CD4-positive, CD25-positive, alpha-beta regulatory T cell (primary cell): ENCODE results near the gene KDM3B. TPM values are rescaled to one million over a fixed set of nuclear protein-coding genes. Genes with fewer than 3 reads are reported as not detected.

Experiments
- ATAC-seq, 2 donors: fragments of 150-1000 bp; cut with Tn5 transposase; one replicate each; pipeline ENCODE4 v1.10.0; 2021; ENCODE audit warnings: low read depth in 2 of 2, moderate number of reproducible peaks in 2 of 2, moderate library complexity in 1 of 2
- DNase-seq, 3 donors: peaks; one replicate each; pipeline versions ENCODE4 v3.0.0 to v3.0.0-alpha.2; 2012 to 2022; ENCODE audit warnings: mixed read lengths in 1 of 3
- H3K27ac ChIP-seq: one replicate; pipeline ENCODE4 v1.7.0; 2013; ENCODE audit warnings: mild to moderate bottlenecking, low read length; ENCODE audit not compliant: insufficient read depth, poor library complexity, severe bottlenecking
- H3K27me3 ChIP-seq: one replicate; pipeline ENCODE4 v1.7.0; 2013; ENCODE audit warnings: low read length; ENCODE audit not compliant: control insufficient read depth, insufficient read depth
- H3K36me3 ChIP-seq: one replicate; pipeline ENCODE4 v1.7.0; 2013; ENCODE audit warnings: mild to moderate bottlenecking, low read length, moderate library complexity; ENCODE audit not compliant: control insufficient read depth, insufficient read depth
- H3K4me1 ChIP-seq: 2 replicates; pipeline ENCODE4 v1.7.0; 2013; ENCODE audit warnings: mild to moderate bottlenecking, low read length; ENCODE audit not compliant: insufficient read depth, control insufficient read depth, poor library complexity, severe bottlenecking
- H3K4me3 ChIP-seq: one replicate; pipeline ENCODE4 v1.7.0; 2013; ENCODE audit warnings: low read depth, mild to moderate bottlenecking, low read length, moderate library complexity
- H3K9me3 ChIP-seq, 2 experiments: 1 replicate in 1 of 2; 2 replicates in 1 of 2; pipeline ENCODE4 v1.7.0; 2013; ENCODE audit warnings: low read length in 2 of 2, mild to moderate bottlenecking in 1 of 2, moderate library complexity in 1 of 2; ENCODE audit not compliant: control insufficient read depth in 2 of 2
- H3K27ac Mint-ChIP-seq, 3 donors: one replicate each; pipeline ENCODE4 v1.8.0; 2020 to 2022; ENCODE audit warnings: mild to moderate bottlenecking in 3 of 3, mixed read lengths in 3 of 3, moderate library complexity in 2 of 3
- H3K27me3 Mint-ChIP-seq: one replicate; pipeline ENCODE4 v1.8.0; 2022; ENCODE audit warnings: mild to moderate bottlenecking, mixed read lengths
- H3K36me3 Mint-ChIP-seq: one replicate; pipeline ENCODE4 v1.8.0; 2020; ENCODE audit warnings: mixed read lengths
- H3K4me1 Mint-ChIP-seq, 4 donors: one replicate each; pipeline ENCODE4 v1.8.0; 2020 to 2022; ENCODE audit warnings: mixed read lengths in 4 of 4, mild to moderate bottlenecking in 1 of 4
- H3K4me3 Mint-ChIP-seq, 4 donors: one replicate each; pipeline ENCODE4 v1.8.0; 2020 to 2022; ENCODE audit warnings: mild to moderate bottlenecking in 4 of 4, mixed read lengths in 4 of 4, moderate library complexity in 3 of 4
- H3K9me3 Mint-ChIP-seq, 7 donors: one replicate each; pipeline ENCODE4 v1.8.0; 2020 to 2022; ENCODE audit warnings: mixed read lengths in 7 of 7, mild to moderate bottlenecking in 3 of 7, moderate library complexity in 2 of 7
- polyA plus RNA-seq, 4 donors: library from polyadenylated mRNA; unstranded; fragments of 300-500 nt; fragmentation: Illumina TruSeq; gene quantifications; one replicate each; pipeline ENCODE4 v1.2.3, GENCODE V29; 2021
- total RNA-seq: library from RNA; stranded (reverse); gene quantifications from one replicate; pipeline ENCODE4 v1.2.3, GENCODE V29; 2022

Gene KDM3B
- total and polyA plus RNA-seq, 5 donors from 2014 or later: 12.8 to 77.1 (median 13.8) TPM

- Histone ChIP-seq H3K27me3 (no peaks in the 10 kb centered on the region), H3K9me3 (no peaks in the 10 kb centered on the region), H3K4me1 (peaks cover 12% of the 10 kb centered on the region), H3K36me3 (peaks cover 20% of the 10 kb centered on the region), H3K27ac (no peak overlapping the region), H3K4me3 (peak overlapping the region; percentile 26)
- H3K36me3 Mint-ChIP-seq: peaks cover 19% of the 10 kb centered on the region
- no peak for ATAC-seq
- peaks cover 0 to 1% (median 0%) of the 10 kb centered on the region in 7 donors for H3K9me3 Mint-ChIP-seq
- DNase-seq: no peak
- no peak overlapping the region for H3K27ac Mint-ChIP-seq
- peak overlapping the region in 3 of 4 donors; percentile 84 to 92 (median 87) for H3K4me3 Mint-ChIP-seq
- no peaks in the 10 kb centered on the region for H3K27me3 Mint-ChIP-seq
- H3K4me1 Mint-ChIP-seq: peaks cover 4 to 15% (median 8%) of the 10 kb centered on the region in 4 donors
Measured at GRCh38 chr5:138439477-138440158, 87.1 kb downstream of the KDM3B start.

- Histone ChIP-seq H3K9me3 (no peaks in the 10 kb centered on the region), H3K27me3 (no peaks in the 10 kb centered on the region)
- peaks cover 4 to 15% (median 8%) of the 10 kb centered on the region in 4 donors for H3K4me1 Mint-ChIP-seq
Measured at GRCh38 chr5:138440159-138441073, 87.9 kb downstream of the KDM3B start.

GRCh38 chr5:138441221-138441620 is 88.7 kb downstream of the KDM3B start:
- H3K27me3 ChIP-seq: no peaks in the 10 kb centered on the region
- DNase-seq (no peak), ATAC-seq (no peak)
- H3K9me3 ChIP-seq: no peaks in the 10 kb centered on the region
- Mint-ChIP-seq H3K27me3 (no peaks in the 10 kb centered on the region), H3K9me3 (peaks cover 0 to 1% (median 0%) of the 10 kb centered on the region in 7 donors), H3K27ac (no peak overlapping the region), H3K4me3 (no peak overlapping the region), H3K4me1 (peaks cover 4 to 15% (median 8%) of the 10 kb centered on the region in 4 donors), H3K36me3 (peaks cover 6% of the 10 kb centered on the region)
- peaks cover 12% of the 10 kb centered on the region for H3K4me1 ChIP-seq
- no peak overlapping the region for H3K4me3 ChIP-seq
- H3K27ac ChIP-seq: no peak overlapping the region
- H3K36me3 ChIP-seq: peaks cover 4% of the 10 kb centered on the region

More at GRCh38 chr5:138440159-138441073, 87.9 kb downstream of the KDM3B start:
- DNase-seq (no peak), ATAC-seq (no peak)
- peak overlapping the region in 1 of 4 donors; percentile 87 for H3K4me3 Mint-ChIP-seq
- peaks cover 12% of the 10 kb centered on the region for H3K36me3 Mint-ChIP-seq
- peaks cover 12% of the 10 kb centered on the region for H3K4me1 ChIP-seq
- H3K27ac ChIP-seq: no peak overlapping the region
- peaks cover 0 to 1% (median 0%) of the 10 kb centered on the region in 7 donors for H3K9me3 Mint-ChIP-seq
- peaks cover 12% of the 10 kb centered on the region for H3K36me3 ChIP-seq
- no peak overlapping the region for H3K4me3 ChIP-seq
- no peak overlapping the region for H3K27ac Mint-ChIP-seq
- no peaks in the 10 kb centered on the region for H3K27me3 Mint-ChIP-seq

GRCh38 chr5:138444078-138444773 is 91.7 kb downstream of the KDM3B start:
- no peak for DNase-seq

GRCh38 chr5:138444774-138445546 is 92.5 kb downstream of the KDM3B start:
- ATAC-seq: no peak
- Histone ChIP-seq H3K4me1 (peaks cover 5% of the 10 kb centered on the region), H3K27ac (no peak overlapping the region), H3K36me3 (no peaks in the 10 kb centered on the region), H3K4me3 (no peak overlapping the region), H3K27me3 (no peaks in the 10 kb centered on the region), H3K9me3 (no peaks in the 10 kb centered on the region)
- Mint-ChIP-seq H3K36me3 (no peaks in the 10 kb centered on the region), H3K4me3 (peak overlapping the region in 1 of 4 donors; percentile 61), H3K27me3 (no peaks in the 10 kb centered on the region), H3K9me3 (peaks cover 0 to 1% (median 0%) of the 10 kb centered on the region in 7 donors), H3K4me1 (peaks cover 0 to 9% (median 4%) of the 10 kb centered on the region in 4 donors), H3K27ac (no peak overlapping the region)
- no peak for DNase-seq

More at GRCh38 chr5:138444078-138444773, 91.7 kb downstream of the KDM3B start:
- Histone ChIP-seq H3K27ac (no peak overlapping the region), H3K4me1 (peaks cover 6% of the 10 kb centered on the region), H3K4me3 (no peak overlapping the region), H3K9me3 (no peaks in the 10 kb centered on the region), H3K27me3 (no peaks in the 10 kb centered on the region), H3K36me3 (no peaks in the 10 kb centered on the region)
- no peaks in the 10 kb centered on the region for H3K36me3 Mint-ChIP-seq
- H3K9me3 Mint-ChIP-seq: peaks cover 0 to 1% (median 0%) of the 10 kb centered on the region in 7 donors
- no peak for ATAC-seq
- peak overlapping the region in 1 of 4 donors; percentile 13 for H3K4me3 Mint-ChIP-seq
- H3K27ac Mint-ChIP-seq: no peak overlapping the region
- H3K4me1 Mint-ChIP-seq: peaks cover 0 to 9% (median 3%) of the 10 kb centered on the region in 4 donors
- no peaks in the 10 kb centered on the region for H3K27me3 Mint-ChIP-seq

- H3K9me3 Mint-ChIP-seq: peaks cover 0 to 1% (median 0%) of the 10 kb centered on the region in 7 donors
- H3K27ac Mint-ChIP-seq: no peak overlapping the region
- H3K27me3 ChIP-seq: no peaks in the 10 kb centered on the region
- H3K4me3 ChIP-seq: no peak overlapping the region
- no peaks in the 10 kb centered on the region for H3K36me3 Mint-ChIP-seq
- no peak overlapping the region for H3K4me3 Mint-ChIP-seq
- no peak for ATAC-seq
- H3K27ac ChIP-seq: no peak overlapping the region
- no peak for DNase-seq
- no peaks in the 10 kb centered on the region for H3K36me3 ChIP-seq
- H3K4me1 ChIP-seq: peaks cover 8% of the 10 kb centered on the region
- peaks cover 0 to 9% (median 6%) of the 10 kb centered on the region in 4 donors for H3K4me1 Mint-ChIP-seq
- H3K9me3 ChIP-seq: no peaks in the 10 kb centered on the region
- no peaks in the 10 kb centered on the region for H3K27me3 Mint-ChIP-seq
Measured at GRCh38 chr5:138445547-138446271, 93.2 kb downstream of the KDM3B start.
